ENCODE data around the gene ADTRP. TPM values are rescaled to one million over a fixed set of nuclear protein-coding genes. Genes with fewer than 3 reads are reported as not detected.

Gene ADTRP
- total RNA-seq, 1 experiment from 2014 or later: 0.86 TPM

GRCh38 chr6:11785774-11786579 is 7.4 kb upstream of the ADTRP start:
- Histone ChIP-seq H3K9ac (ENCODE audit: low read length) (no peak overlapping the region), H3K27ac (ENCODE audit: low read depth, low read length) (no peak overlapping the region), H4K20me1 (ENCODE audit: insufficient read depth) (no peaks in the 10 kb centered on the region), H2AFZ (ENCODE audit: low read depth, low read length, poor library complexity, severe bottlenecking) (no peak overlapping the region), H3K79me2 (ENCODE audit: insufficient read depth, low read length) (no peaks in the 10 kb centered on the region), H3K4me1 (ENCODE audit: control insufficient read depth in 1 of 2, insufficient read depth in 2 of 2, low read length in 2 of 2) (no peaks in the 10 kb centered on the region), H3K4me2 (ENCODE audit: low read length) (no peak overlapping the region), H3K27me3 (ENCODE audit: insufficient read depth, low read length) (peaks cover 3% of the 10 kb centered on the region; the same call in 1 of the 2 replicates), H3K9me3 (ENCODE audit: control insufficient read depth in 1 of 2, insufficient read depth in 1 of 2, low read depth in 1 of 2, low read length in 2 of 2) (no peaks in the 10 kb centered on the region), H3K36me3 (ENCODE audit: control insufficient read depth in 1 of 2, insufficient read depth in 2 of 2, low read length in 2 of 2) (no peaks in the 10 kb centered on the region), H3K4me3 (replicated peaks in 1 of 2; ENCODE audit: low read depth in 1 of 2, low read length in 2 of 2) (no peak overlapping the region), H3K9me2 (ENCODE audit: insufficient read depth) (no peaks in the 10 kb centered on the region)
- DNase-seq (ENCODE audit: low read depth, low spot score): no peak
- intact Hi-C loops (cut with micrococcal nuclease): no loop called here
- BruUV-seq (replicated peaks): no TSS peak
- ATAC-seq: no peak
- ChIA-PET RAD21 (ENCODE audit: low non-redundant PET in 1 of 2, low total read pairs in 2 of 2, uncharacterized antibody in 2 of 2, unreplicated experiment in 2 of 2) (no interaction called here), CTCF (no interaction called here), POLR2A (no interaction called here)
- TF ChIP-seq, protein P1, sequence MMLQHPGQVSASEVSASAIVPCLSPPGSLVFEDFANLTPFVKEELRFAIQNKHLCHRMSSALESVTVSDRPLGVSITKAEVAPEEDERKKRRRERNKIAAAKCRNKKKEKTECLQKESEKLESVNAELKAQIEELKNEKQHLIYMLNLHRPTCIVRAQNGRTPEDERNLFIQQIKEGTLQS (IDR thresholded peaks at IDR 0.05): no peak
- TF ChIP-seq ZNF274 (IDR thresholded peaks at IDR 0.05; ENCODE audit: low read depth, low read length) (no peak), CEBPB (IDR thresholded peaks at IDR 0.05; ENCODE audit: low read depth) (no peak), RAD21 (IDR thresholded peaks at IDR 0.05; ENCODE audit: low read depth) (no peak), POLR2AphosphoS5 (IDR thresholded peaks at IDR 0.05; ENCODE audit: low read depth, low read length) (no peak), POLR2A (IDR thresholded peaks at IDR 0.05; ENCODE audit: borderline replicate concordance, extremely low read depth, insufficient read depth, insufficient read length) (no peak), YY1 (IDR thresholded peaks at IDR 0.05; ENCODE audit: extremely low read depth, insufficient replicate concordance, low read depth, low read length) (no peak), EZH2 (IDR thresholded peaks at IDR 0.05) (no peak), EZH2phosphoT487 (IDR thresholded peaks at IDR 0.05; ENCODE audit: borderline replicate concordance) (no peak)
- TF ChIP-seq, protein P2, sequence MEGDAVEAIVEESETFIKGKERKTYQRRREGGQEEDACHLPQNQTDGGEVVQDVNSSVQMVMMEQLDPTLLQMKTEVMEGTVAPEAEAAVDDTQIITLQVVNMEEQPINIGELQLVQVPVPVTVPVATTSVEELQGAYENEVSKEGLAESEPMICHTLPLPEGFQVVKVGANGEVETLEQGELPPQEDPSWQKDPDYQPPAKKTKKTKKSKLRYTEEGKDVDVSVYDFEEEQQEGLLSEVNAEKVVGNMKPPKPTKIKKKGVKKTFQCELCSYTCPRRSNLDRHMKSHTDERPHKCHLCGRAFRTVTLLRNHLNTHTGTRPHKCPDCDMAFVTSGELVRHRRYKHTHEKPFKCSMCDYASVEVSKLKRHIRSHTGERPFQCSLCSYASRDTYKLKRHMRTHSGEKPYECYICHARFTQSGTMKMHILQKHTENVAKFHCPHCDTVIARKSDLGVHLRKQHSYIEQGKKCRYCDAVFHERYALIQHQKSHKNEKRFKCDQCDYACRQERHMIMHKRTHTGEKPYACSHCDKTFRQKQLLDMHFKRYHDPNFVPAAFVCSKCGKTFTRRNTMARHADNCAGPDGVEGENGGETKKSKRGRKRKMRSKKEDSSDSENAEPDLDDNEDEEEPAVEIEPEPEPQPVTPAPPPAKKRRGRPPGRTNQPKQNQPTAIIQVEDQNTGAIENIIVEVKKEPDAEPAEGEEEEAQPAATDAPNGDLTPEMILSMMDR (IDR thresholded peaks at IDR 0.05 in 2 of 3, conservative IDR thresholded peaks at IDR 0.05 in 1 of 3; ENCODE audit: borderline replicate concordance in 1 of 3, insufficient read depth in 1 of 3, low read depth in 2 of 3, low read length in 2 of 3): no peak

Measured in HCT116 (cell line).